ENCODE data around the gene FTHL17.

Gene FTHL17

GRCh38 chrX:31071725-31072124 lies at the start of gene FTHL17:
FTHL17 (minus strand) TSS chrX:31072041; CDS start chrX:31071953, 88 bp downstream.
- no peak for DNase-seq

- no peak for DNase-seq
Measured at GRCh38 chrX:31117266-31117665, 45.4 kb upstream of the FTHL17 start.

DNA sequence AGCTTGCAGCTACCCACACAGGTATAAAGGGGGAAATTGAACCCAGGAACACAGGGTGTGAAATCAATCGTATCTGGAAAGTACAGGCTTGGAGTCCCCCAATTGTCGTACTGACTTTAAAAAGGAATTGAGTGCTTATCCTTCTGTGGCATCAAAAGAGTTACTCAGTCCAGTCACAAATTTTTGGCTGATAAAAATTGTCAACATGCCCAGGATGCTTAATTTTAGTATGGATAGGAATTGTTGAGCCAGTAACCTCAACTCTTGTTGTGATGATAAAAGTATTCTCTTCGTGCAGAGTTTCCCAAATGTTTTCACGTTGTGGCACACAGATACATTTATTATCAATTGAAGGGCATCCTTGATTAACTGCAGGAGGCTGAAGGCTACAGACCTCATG lies 43.6 kb upstream of the FTHL17 start:
- no peak for DNase-seq

DNA sequence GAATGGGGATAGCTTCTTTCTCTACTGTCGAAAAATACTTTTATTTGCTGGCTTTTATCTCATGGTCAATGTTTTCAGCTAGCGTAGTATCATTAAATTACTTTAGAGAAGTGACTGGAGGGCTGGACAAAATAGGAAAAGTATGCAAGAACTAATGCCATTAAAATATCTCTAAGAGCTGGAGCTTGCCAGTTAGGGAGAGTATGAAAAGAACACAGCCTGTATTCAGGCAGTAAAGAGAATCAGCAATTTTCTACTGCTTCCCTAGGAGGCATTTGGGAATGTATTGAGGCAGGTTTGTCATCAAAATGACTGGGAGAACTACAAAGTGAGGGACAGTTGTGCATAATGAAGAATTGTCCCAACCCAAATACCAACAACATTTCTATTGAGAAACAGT lies 43.0 kb upstream of the FTHL17 start:
- DNase-seq = no peak

GRCh38 chrX:31112226-31112999 lies 40.6 kb upstream of the FTHL17 start:
- peak in 1 of 2 experiments; percentile 0 for DNase-seq

- no peak for DNase-seq
Measured at GRCh38 chrX:31110657-31111056, 38.8 kb upstream of the FTHL17 start.

GRCh38 chrX:31099536-31100090 lies 27.8 kb upstream of the FTHL17 start:
- DNase-seq = peak; percentile 20 to 40

DNA sequence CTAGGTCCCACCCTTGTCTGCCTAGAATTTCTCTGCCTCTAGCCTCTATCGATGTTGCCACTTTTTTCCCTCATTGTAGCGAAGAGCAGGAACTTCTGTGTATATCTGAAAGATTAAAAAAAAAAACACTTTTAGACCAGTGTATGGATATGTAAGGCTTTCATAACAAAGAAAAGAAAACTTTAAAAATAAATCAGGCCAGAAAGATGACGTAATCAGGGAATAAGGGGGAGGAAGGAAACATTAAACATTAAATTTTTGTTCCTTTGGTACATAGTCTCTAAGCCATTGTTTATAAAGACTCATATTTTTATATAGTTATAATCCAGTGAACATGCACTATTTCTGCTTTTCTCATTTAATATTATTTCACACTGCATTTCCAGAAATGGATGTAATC lies 26.2 kb upstream of the FTHL17 start:
- no peak for DNase-seq

DNA sequence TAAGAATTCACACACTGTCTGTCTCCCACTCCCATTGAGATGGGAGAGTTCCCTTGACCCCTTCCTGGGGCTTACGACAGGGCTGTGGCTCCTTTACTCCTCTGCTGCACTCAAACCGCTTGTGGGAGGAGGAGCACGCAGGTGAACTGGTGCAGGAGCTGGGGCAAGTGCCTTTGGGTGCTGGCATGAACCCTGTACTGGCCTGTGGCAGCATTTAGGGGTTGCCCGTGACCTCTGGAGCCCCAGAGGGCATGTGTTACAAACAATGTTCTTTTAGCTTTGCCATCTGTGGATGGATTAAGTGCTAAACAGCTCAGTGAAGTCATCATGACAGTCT lies 21.8 kb upstream of the FTHL17 start:
- DNase-seq = no peak

DNA sequence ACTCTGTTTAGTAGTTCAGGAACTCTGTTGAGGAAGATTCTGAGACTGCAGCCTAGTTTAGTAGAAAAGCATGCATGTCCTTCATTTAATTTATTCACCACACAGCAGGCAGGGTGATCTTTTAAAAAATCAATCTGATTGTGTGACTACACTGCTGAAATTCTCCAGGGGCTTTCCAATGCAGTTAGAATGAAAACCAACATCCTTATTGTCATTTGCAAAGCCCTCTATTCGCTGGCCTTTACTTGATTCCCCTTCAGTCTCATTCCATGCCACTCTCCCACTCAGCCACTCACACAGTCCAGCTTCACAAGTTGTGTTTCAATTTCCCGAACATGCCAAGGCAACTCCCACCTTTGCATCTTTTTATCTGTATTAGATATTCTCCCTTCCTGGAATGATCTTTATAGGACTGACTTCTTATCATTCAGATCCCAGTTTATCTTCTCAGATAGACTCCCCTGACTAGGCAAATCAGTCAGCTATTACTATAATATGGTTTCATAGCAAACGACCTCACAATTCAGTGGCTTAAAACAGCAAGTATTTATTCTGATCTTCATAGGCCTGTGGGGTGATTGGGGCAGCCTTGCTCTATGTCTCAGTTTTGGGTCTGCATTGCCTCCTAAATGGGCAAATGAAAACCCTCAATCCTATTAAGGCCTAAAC lies 21.3 kb upstream of the FTHL17 start:
- DNase-seq = no peak

- DNase-seq = no peak
Measured at GRCh38 chrX:31092476-31092875, 20.6 kb upstream of the FTHL17 start.

GRCh38 chrX:31091819-31092218 lies 20.0 kb upstream of the FTHL17 start:
- DNase-seq = no peak

GRCh38 chrX:31074522-31074921 lies 2.7 kb upstream of the FTHL17 start:
- no peak for DNase-seq

- DNase-seq = no peak
Measured at GRCh38 chrX:31071262-31071661, 579 bp downstream of the FTHL17 start.

GRCh38 chrX:31070057-31070468 lies 1.8 kb downstream of the FTHL17 start:
- no peak for DNase-seq

GRCh38 chrX:31063114-31063513 lies 8.7 kb downstream of the FTHL17 start:
- no peak for DNase-seq

DNA sequence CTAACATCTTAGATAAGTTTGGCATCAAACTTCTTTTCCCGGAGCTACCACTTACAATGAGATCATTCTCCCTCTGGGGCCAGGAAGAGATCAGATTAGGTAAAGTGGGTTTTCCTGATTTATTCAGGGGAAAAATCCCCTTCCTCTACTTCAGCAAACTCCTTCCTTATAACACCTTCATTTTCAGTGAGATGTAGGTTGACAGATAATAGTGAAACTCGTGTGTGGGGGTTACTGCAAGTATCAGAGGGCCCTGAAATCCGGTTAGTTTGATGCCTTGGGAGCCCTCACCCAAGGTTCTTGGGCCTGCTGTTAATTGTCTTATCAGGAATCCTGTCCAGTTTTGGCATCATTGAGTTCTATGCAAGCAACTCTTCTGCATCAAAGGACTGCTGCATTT lies 10.8 kb downstream of the FTHL17 start:
- no peak for DNase-seq

GRCh38 chrX:31060016-31060415 lies 11.8 kb downstream of the FTHL17 start:
- no peak for DNase-seq

- no peak for DNase-seq
Measured at GRCh38 chrX:31058284-31058683, 13.6 kb downstream of the FTHL17 start.

GRCh38 chrX:31057691-31058090 lies 14.2 kb downstream of the FTHL17 start:
- DNase-seq = no peak

DNA sequence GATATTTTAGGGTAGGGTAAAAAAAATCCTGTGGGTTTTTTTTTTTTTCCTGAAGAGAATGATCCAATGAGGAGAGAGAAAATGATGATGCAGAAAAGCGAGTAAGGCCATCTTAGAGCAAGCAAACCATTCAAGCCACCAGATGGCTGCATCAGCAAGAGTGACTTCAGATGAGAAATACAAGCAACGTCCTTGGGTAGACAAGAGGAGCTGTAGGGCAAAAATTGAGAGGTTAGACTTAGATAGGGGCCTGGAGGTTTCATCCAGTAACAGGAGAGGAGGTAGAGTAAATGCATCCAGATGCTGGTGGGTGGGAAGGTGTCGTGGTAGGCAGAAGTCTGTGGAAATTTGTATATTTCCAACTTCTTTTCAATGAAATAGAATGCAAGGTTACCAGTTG lies 14.6 kb downstream of the FTHL17 start:
- DNase-seq = no peak

DNA sequence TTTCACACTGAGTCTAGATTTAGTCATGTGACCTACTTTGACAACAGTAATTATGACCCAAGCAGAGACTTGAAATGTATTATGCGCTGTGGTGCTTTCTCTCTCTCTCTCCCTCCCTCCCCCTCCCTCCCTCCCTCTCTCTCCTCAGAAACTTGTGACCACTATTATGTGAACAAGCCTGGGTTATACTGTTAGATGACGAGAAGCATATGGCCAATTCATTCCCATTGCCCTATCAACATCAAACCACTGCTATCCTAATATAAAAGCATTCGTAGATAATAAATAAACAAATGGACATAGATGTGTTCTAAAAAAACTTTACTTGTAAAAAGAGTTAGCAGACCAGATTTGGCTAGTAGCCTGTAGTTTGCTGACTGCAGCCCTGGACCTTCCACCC lies 18.2 kb downstream of the FTHL17 start:
- no peak for DNase-seq

GRCh38 chrX:31039327-31039711 lies 32.5 kb downstream of the FTHL17 start:
- no peak for DNase-seq

GRCh38 chrX:31038575-31039326 lies 33.1 kb downstream of the FTHL17 start:
- peak; percentile 17 to 18 for DNase-seq
